Adrenal gland (tissue), 12 donors: Measurements from ENCODE around the gene ARMC9. TPM values are rescaled to one million over a fixed set of nuclear protein-coding genes. Genes with fewer than 3 reads are reported as not detected.

Experiments
- DNase-seq, 7 donors: peaks; one replicate each; pipeline ENCODE4 v3.0.0-alpha.2; 2019 to 2020
- H3K27ac ChIP-seq, 5 donors: fragments of 200-600 bp; sonication (generic) in 4 of 5; 1 replicate in 3 of 5; 2 replicates in 2 of 5; pipeline versions ENCODE4 v1.5.1 to v1.8.0; 2016 to 2020; ENCODE audit warnings: mild to moderate bottlenecking in 1 of 5
- H3K27me3 ChIP-seq: fragments of 200-600 bp; 2 replicates; pipeline ENCODE4 v1.8.0; 2021
- H3K36me3 ChIP-seq, 2 donors: fragments of 200-600 bp; replicated peaks in 1 of 2; 1 replicate in 1 of 2; 2 replicates in 1 of 2; pipeline versions ENCODE4 v1.5.1 to v1.8.0; 2018 to 2022
- H3K4me1 ChIP-seq, 2 donors: fragments of 200-600 bp; replicated peaks in 1 of 2; 1 replicate in 1 of 2; 2 replicates in 1 of 2; pipeline versions ENCODE4 v1.5.1 to v1.8.0; 2018 to 2021
- H3K4me3 ChIP-seq, 4 donors: fragments of 200-600 bp; sonication (generic) in 3 of 4; one replicate each; pipeline ENCODE4 v1.5.1; 2016 to 2018
- H3K9me3 ChIP-seq, 3 donors: fragments of 200-600 bp; sonication (generic) in 1 of 3; replicated peaks in 1 of 3; 1 replicate in 2 of 3; 2 replicates in 1 of 3; pipeline versions ENCODE4 v1.5.1 to v1.8.0; 2016 to 2021
- CTCF ChIP-seq, 6 experiments: fragments of 450-650 bp in 4 of 6; fragments of 200-600 bp in 2 of 6; sonication (generic) in 1 of 6; IDR thresholded peaks; 1 replicate in 5 of 6; 2 replicates in 1 of 6; pipeline versions ENCODE4 v1.5.1 to v1.8.0; 2016 to 2021; ENCODE audit warnings: antibody characterized with exemption in 6 of 6, mild to moderate bottlenecking in 2 of 6, moderate library complexity in 1 of 6
- POLR2A ChIP-seq, 2 donors: fragments of 450-650 bp; IDR thresholded peaks; one replicate each; pipeline ENCODE4 v1.6.1; 2017; ENCODE audit warnings: antibody characterized with exemption in 2 of 2, mild to moderate bottlenecking in 2 of 2, moderate library complexity in 1 of 2
- WGBS, 4 donors: extraction: QIAGEN DNeasy Blood & Tissue Kit in 2 of 4; methylation state at CpG; one replicate each; pipeline versions ENCODE4 v1.1.5 to v1.1.7; 2013 to 2017; 5-methylcytosine and 5-hydroxymethylcytosine counted together
- intact Hi-C, 2 donors: fragments of 100-400 bp; cut with DNase I; formaldehyde crosslinking; loops; one replicate each; pipeline versions ENCODE4 v1.14.1 to v1.15.0; 2022 to 2023
- polyA plus RNA-seq, 3 donors: library from polyadenylated mRNA; stranded (reverse); fragments of 200-250 nt in 2 of 3; fragments of 350-450 nt in 1 of 3; fragmentation: Illumina TruSeq in 1 of 3; extraction: RNeasy Lipid Tissue Mini Kit (QIAGEN cat#74804) in 1 of 3; gene quantifications; one replicate each; pipeline ENCODE4 v1.2.3, GENCODE V29; 2013 to 2014
- total RNA-seq, 9 donors: library from RNA; depleted of rRNA in 4 of 9; stranded (reverse); fragments of >200 nt in 4 of 9; fragments of 120-200 nt in 1 of 9; fragmentation: NEBNext Ultra II Directional in 1 of 9; extraction: Animal tissue kit (Norgen Biotek cat#: 25700) in 1 of 9; gene quantifications; one replicate each; pipeline versions ENCODE4 v1.1.0 to v1.2.4, GENCODE V29; 2013 to 2023
- donor health status: healthy with polysubstance abuse.
- donor health status: Bipolar disorder and iron deficiency.
- donor health status: DM: yes; HTN: yes; CAD: no.
- donor health status: DM: no; HTN: no; CAD: no.
- donor health status: DM: no; HTN: no; CAD: no.
- donor health status: DM: yes; HTN: yes; CAD: no.

The ARMC9 gene
- total and polyA plus RNA-seq, 12 donors: 22.0 to 109 (median 54.2) TPM

DNA sequence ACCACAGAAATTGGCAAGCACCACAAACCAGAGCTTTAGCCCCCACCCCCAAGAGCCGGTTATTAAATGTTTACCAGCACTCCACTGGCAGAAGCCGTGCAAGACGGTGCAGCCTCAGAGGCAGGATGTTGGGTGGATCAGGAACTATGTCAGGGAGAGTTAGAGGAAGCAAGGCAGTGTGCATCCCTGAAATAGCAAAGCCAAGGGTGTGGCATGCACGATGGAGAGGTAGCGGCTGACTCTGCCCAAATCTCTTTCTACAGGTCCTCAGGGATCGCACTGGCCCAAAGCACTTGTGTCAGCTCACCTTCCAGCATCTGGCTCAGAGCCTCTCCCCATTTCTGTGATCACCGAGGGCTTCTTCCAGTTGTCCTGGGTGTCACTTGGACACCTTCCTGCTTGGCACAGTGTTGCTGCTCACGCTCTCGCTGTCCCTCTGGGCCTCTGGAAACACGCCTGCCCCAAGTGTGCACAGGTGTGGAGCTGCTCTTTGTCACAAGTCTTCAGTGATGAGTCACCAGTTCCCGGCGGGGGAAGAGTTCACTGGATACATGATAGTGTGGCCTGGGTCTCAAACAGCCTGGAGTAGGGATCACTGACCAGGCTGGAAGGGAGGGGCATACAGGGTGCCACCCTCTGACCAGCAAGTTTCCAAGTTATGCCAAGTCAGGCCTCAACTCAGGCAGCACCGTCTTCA, 179.7 kb downstream of the ARMC9 start:
- no peak for DNase-seq
- TF ChIP-seq POLR2A (IDR thresholded peaks at IDR 0.05): no peak
- no peak for TF ChIP-seq CTCF (IDR thresholded peaks at IDR 0.05)
- H3K4me1 ChIP-seq: peaks cover 0 to 4% of the 10 kb centered on the region in 2 donors
- no peak overlapping the region for H3K4me3 ChIP-seq
- WGBS, 4 donors: 70 to 82% (median 78%) methylated on average over 8 to 13 of the region's 13 CpGs
- intact Hi-C loops: no loop called here
- H3K9me3 ChIP-seq: no peaks in the 10 kb centered on the region
- no peaks in the 10 kb centered on the region for H3K27me3 ChIP-seq
- no peaks in the 10 kb centered on the region for H3K36me3 ChIP-seq
- H3K27ac ChIP-seq: no peak overlapping the region

GRCh38 chr2:231379266-231380215, 181.1 kb downstream of the ARMC9 start:
- peak overlapping the region in 2 of 5 donors; percentile 6 to 60 for H3K27ac ChIP-seq
- intact Hi-C loops: no loop called here
- WGBS, 4 donors: 65 to 79% (median 69%) methylated on average over 14 to 21 of the region's 21 CpGs

GRCh38 chr2:231380307-231380706, 181.9 kb downstream of the ARMC9 start:
- peaks cover 0 to 4% of the 10 kb centered on the region in 2 donors for H3K4me1 ChIP-seq
- no peak for DNase-seq
- H3K36me3 ChIP-seq: no peaks in the 10 kb centered on the region
- H3K27me3 ChIP-seq: no peaks in the 10 kb centered on the region
- H3K4me3 ChIP-seq: no peak overlapping the region
- peak overlapping the region in 1 of 5 donors; percentile 6 for H3K27ac ChIP-seq
- TF ChIP-seq POLR2A (IDR thresholded peaks at IDR 0.05): no peak
- TF ChIP-seq CTCF (IDR thresholded peaks at IDR 0.05): no peak
- WGBS, 4 donors: 93 to 99% (median 96%) methylated on average over 8 to 10 of the region's 10 CpGs
- H3K9me3 ChIP-seq: peaks cover 0 to 8% (median 0%) of the 10 kb centered on the region in 3 donors
- intact Hi-C loops: no loop called here

More at GRCh38 chr2:231379266-231380215, 181.1 kb downstream of the ARMC9 start:
- Histone ChIP-seq H3K4me1 (peaks cover 0 to 4% of the 10 kb centered on the region in 2 donors), H3K9me3 (peaks cover 0 to under 1% (median 0%) of the 10 kb centered on the region in 3 donors), H3K27me3 (no peaks in the 10 kb centered on the region), H3K36me3 (no peaks in the 10 kb centered on the region), H3K4me3 (no peak overlapping the region)
- peak in 3 of 7 donors; percentile 47 to 65 (median 54) for DNase-seq
- TF ChIP-seq CTCF (IDR thresholded peaks at IDR 0.05) (no peak), POLR2A (IDR thresholded peaks at IDR 0.05) (no peak)
